Measurements from ENCODE around the gene MRPL23.

Gene MRPL23

DNA sequence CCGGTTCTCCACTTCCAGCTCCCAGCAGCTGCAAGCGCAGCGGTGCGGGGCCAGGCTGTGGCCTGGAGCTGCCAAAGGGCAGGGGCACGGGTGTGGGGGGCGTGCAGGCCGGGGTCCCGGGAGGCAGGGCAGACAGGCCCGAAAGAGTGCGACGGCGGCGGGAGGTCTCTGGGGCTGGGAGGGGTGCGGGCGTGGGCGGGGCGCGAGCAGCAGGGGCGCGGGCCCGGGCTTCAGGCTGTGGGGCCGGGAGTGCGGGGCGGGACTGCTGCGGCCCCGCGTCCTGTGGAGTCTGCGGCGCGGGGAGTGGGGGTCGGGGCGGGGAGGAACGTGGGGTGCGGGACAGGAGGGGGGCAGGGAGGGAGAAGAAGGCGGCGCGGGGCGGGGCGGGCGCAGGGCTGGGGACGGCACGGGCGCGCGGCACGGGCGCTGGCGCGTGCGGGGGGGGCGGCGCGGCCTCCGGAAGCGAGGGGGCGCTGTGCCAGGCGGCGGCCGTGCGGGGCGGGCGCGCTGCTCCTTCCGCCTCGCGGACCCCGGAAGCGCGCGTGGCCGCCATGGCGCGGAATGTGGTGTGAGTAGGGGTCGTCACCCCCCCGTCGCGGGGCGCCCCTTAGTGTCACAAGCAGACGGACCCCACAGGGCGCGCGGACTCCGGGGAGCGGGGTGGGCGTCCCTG lies at the start of gene MRPL23:
MRPL23 (plus strand) TSS at position 521 of the 673 bp plus-strand sequence; CDS start at position 552, 31 bp downstream.
- DNase-seq (ENCODE audit: low read depth), result no peak

DNA sequence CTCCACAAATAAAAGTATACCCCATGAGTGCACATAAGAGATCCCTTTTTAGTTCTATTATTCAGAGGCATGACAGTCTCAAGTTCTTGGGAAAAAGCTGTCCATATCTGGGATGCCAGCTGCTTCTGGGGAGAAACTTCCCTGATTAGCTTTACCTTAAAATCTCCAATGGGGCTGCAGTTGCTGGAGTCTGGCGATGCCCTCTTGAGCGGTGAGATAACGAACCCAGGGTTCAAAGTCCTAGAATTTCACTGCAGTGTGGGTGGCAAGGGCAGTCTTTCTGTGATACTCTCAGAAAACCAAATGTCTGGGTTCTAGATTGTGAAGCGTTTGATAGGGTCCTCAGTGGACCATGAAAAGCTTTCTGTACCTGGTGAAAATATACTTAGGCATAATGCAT lies 48.0 kb upstream of the MRPL23 start:
- no peak for DNase-seq (ENCODE audit: low read depth)

GRCh38 chr11:1899686-1900085 lies 47.4 kb upstream of the MRPL23 start:
- no peak for DNase-seq (ENCODE audit: low read depth)

GRCh38 chr11:1906181-1906580 lies 41.0 kb upstream of the MRPL23 start:
- no peak for DNase-seq (ENCODE audit: low read depth)

GRCh38 chr11:1906611-1907423 lies 40.3 kb upstream of the MRPL23 start:
- DNase-seq (ENCODE audit: low read depth), result no peak

DNA sequence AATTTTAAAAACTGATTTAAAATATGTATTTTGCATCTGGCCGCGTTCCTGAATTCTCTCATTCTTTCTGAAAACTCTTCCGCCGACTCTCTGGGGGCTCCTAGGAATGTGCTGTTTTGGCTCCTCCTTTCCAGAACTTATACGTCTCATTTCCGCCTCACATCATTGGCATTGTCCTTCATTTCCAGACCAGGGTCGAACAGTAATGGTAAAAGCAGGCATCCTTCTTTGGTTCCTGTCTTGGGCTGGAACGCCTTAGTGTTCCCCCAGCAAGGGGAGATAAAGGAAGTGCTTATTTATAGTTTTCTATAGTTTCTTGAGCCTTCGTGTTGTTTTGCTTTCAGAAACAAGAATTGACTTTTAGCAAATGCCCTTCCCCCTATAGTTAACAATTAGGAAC lies 38.5 kb upstream of the MRPL23 start:
- DNase-seq (ENCODE audit: low read depth), result no peak

- DNase-seq (ENCODE audit: low read depth), result no peak
Observed at GRCh38 chr11:1909524-1909923, 37.6 kb upstream of the MRPL23 start.

DNA sequence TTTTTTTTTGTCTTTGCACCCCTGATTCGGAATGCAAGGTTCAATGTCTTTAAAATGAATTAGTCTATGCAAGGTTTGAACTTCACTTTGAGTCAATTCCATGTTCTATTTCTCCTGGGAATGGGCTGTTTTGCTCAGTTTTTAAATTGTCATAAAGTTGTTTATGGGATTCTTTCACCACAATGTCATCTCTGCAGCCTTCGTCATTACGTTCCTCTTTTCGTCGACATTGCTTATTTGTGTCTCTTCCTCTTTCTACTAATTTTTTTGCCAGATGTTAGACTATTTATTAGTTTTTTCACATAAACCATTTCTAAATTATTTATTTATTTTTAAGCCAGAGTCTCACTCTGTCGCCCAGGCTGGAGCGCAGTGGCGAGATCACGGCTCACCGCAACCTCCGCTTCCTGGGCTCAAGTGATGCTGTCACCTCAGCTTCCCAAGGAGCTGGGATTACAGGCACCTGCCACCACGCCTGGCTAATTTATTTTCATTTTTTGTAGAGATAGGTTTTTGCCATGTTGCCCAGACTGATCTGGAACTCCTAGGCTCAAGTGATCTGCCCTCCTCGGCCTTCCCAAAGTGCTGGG lies 34.7 kb upstream of the MRPL23 start:
- DNase-seq (ENCODE audit: low read depth), result no peak

- no peak for DNase-seq (ENCODE audit: low read depth)
Observed at GRCh38 chr11:1913271-1914060, 33.7 kb upstream of the MRPL23 start.

GRCh38 chr11:1915795-1916131 lies 31.4 kb upstream of the MRPL23 start:
- no peak for DNase-seq (ENCODE audit: low read depth)

- no peak for DNase-seq (ENCODE audit: low read depth)
Observed at GRCh38 chr11:1916132-1916985, 30.8 kb upstream of the MRPL23 start.

- DNase-seq (ENCODE audit: low read depth), result no peak
Observed at GRCh38 chr11:1916986-1917522, 30.1 kb upstream of the MRPL23 start.

DNA sequence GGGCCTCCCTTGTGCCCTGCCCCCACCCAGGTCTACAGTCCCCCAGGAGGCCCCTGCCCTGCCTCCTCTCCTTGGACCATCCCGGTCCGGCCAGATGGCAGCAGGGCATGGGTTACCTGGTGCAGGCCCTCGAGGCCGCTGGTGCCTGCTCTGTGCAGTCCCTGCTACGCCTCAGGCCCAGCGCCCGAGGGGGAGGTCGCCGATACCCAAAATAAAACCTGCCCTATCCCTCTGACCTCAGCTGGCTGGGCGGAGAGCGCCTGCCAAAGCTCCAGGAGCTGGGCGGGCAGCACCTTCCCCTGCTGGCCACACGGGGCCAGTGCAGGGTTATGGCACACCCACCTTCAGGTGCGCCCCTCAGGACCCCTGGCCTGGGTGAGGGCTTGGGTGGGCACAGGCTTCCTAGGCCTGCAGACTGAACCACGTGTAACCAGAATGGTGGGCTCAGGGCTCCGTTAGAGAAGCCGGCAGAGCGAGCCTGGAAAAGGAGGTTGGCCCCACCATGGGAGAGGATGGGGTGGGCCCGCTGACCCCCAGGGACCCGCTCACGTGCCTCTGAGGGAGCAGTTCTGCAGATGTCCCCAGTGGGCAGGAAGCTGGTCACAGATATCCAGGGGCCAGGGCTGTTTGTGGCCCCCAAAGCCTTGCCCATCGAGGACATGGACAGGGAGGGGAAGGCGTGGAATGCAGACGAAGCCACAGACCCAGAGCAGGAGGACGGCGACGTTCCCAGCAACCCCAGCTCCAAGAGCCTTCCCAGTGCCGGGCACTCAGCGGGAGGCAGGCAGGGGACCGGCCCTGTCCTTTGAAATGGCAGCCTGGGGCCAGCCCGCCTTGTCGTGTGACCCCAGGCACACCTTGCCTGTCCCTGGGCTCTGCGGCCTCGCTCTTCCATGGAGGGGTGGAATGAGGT lies 29.4 kb upstream of the MRPL23 start:
- no peak for DNase-seq (ENCODE audit: low read depth)

DNA sequence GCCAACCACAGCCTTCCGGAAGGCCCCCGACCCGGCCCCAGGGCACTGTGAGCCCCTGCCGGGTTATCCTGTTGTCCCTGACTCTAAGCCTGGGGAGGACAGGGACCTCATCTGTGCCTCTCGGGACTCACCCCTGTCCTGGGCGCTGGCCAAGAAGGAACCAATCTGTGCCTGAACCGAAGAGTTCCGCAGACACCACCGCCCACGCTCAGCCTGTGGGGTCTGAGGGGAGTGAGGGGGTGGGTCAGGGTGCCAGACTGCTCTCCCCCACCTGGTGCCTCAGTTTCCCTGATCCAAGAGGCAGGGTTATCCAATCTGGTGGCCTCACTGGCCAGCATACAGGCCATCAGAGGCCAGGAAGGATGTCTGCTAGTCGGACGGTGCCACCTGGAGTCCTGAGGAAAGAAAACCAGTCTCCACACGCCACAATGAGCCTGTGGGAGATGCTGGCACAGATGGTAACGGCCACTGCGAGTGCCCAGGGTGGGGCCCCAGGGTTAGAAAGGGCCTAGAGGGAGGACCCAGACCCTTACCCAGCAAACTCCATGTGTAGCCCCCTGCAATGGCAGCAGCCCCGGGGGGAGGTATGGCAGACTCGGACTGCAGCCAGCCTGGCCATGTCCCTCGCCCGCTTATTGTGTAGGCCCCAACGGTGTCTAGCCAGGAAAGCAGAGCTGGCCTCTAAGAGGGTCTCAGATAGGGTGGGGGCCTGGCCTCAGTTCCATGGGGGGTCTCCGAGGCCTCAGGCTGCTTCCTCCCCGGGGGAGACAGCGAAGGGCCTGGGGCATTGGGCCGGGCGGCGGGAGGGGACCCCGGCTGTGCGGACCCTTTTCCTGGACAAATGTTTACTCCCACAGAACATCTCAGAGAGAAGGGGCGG lies 28.5 kb upstream of the MRPL23 start:
- DNase-seq (ENCODE audit: low read depth), result no peak

GRCh38 chr11:1919391-1920127 lies 27.6 kb upstream of the MRPL23 start, which contains the start of gene TNNT3:
Gene TNNT3 (plus strand): TSS chr11:1919703. CDS start chr11:1922875, 3,172 bp downstream.
- DNase-seq (ENCODE audit: low read depth), result no peak

GRCh38 chr11:1920128-1920908 lies 26.8 kb upstream of the MRPL23 start:
- DNase-seq (ENCODE audit: low read depth), result no peak

- no peak for DNase-seq (ENCODE audit: low read depth)
Observed at GRCh38 chr11:1920909-1921573, 26.1 kb upstream of the MRPL23 start.

All from fibroblast of gingiva (primary cell).